K562 (cell line): Measurements from ENCODE around the gene CIB1. TPM values are rescaled to one million over a fixed set of nuclear protein-coding genes. Genes with fewer than 3 reads are reported as not detected.

ENCODE experiments used
- ARNT ChIP-seq, 2 experiments: fragments of 450-650 bp; IDR thresholded peaks; 2 replicates each; pipeline ENCODE4 v1.6.1; 2016; ENCODE audit warnings: mild to moderate bottlenecking in 1 of 2
- ATF3 ChIP-seq, 2 experiments: fragments of 450-650 bp in 1 of 2; sonication (generic) in 1 of 2; formaldehyde crosslinking in 1 of 2; IDR thresholded peaks in 1 of 2; conservative IDR thresholded peaks in 1 of 2; 2 replicates each; pipeline versions ENCODE4 v1.6.1 to v1.8.1; 2016 to 2023; ENCODE audit warnings: mild to moderate bottlenecking in 2 of 2, moderate library complexity in 2 of 2, inconsistent platforms in 1 of 2, missing genetic modification reagents in 1 of 2
- ATF6 ChIP-seq: sonication (generic); formaldehyde crosslinking; IDR thresholded peaks from 2 replicates; pipeline ENCODE4 v1.4.0; 2020; ENCODE audit warnings: mild to moderate bottlenecking, missing genetic modification reagents
- BRD4 ChIP-seq: fragments of 200-600 bp; sonication (generic); IDR thresholded peaks from 2 replicates; pipeline ENCODE4 v1.6.1; 2017; ENCODE audit warnings: inconsistent platforms
- CBX3 ChIP-seq, 2 experiments: IDR thresholded peaks; 1 replicate in 1 of 2; 2 replicates in 1 of 2; pipeline ENCODE4 v1.6.1; 2012; ENCODE audit warnings: inconsistent platforms in 2 of 2, low read length in 2 of 2, borderline replicate concordance in 1 of 2, control low read depth in 1 of 2
- CCNT2 ChIP-seq: IDR thresholded peaks from 2 replicates; pipeline ENCODE4 v1.6.1; 2011; ENCODE audit warnings: borderline replicate concordance, low read depth, mild to moderate bottlenecking, moderate library complexity, mixed read lengths, low read length; ENCODE audit not compliant: insufficient read length; ENCODE audit errors: extremely low read depth
- DIDO1 ChIP-seq: fragments of 450-650 bp; IDR thresholded peaks from 2 replicates; pipeline ENCODE4 v1.6.1; 2016; ENCODE audit warnings: low read depth, missing biosample characterization, missing genetic modification characterization
- DPF2 ChIP-seq: fragments of 450-650 bp; IDR thresholded peaks from 2 replicates; pipeline ENCODE4 v1.6.1; 2016
- ETS2 ChIP-seq: IDR thresholded peaks from 2 replicates; pipeline ENCODE4 v1.6.1; 2016; ENCODE audit warnings: borderline replicate concordance, missing genetic modification characterization, mild to moderate bottlenecking, moderate library complexity, missing compliant biosample characterization; ENCODE audit not compliant: poor library complexity, severe bottlenecking
- FOXJ2 ChIP-seq: fragments of 200-800 bp; sonication (Bioruptor generic); IDR thresholded peaks from 2 replicates; pipeline ENCODE4 v1.6.1; 2016; ENCODE audit warnings: missing genetic modification characterization, missing compliant biosample characterization
- FUS ChIP-seq: fragments of 200-400 bp; formaldehyde crosslinking; optimal IDR thresholded peaks from 2 replicates; pipeline ENCODE3; 2017; ENCODE audit warnings: low read depth, low read length
- HBP1 ChIP-seq: fragments of 450-650 bp; formaldehyde crosslinking; IDR thresholded peaks from 2 replicates; pipeline ENCODE4 v1.4.0; 2022; ENCODE audit warnings: missing genetic modification characterization
- KHSRP ChIP-seq: fragments of 450-650 bp; IDR thresholded peaks from 2 replicates; pipeline ENCODE4 v1.6.1; 2017
- LARP7 ChIP-seq: fragments of 450-650 bp; IDR thresholded peaks from 2 replicates; pipeline ENCODE4 v1.6.1; 2016
- LCOR ChIP-seq: sonication (generic); formaldehyde crosslinking; IDR thresholded peaks from 2 replicates; pipeline ENCODE4 v1.8.0; 2022; ENCODE audit warnings: mild to moderate bottlenecking, missing genetic modification reagents
- MEF2D ChIP-seq: conservative IDR thresholded peaks from 2 replicates; pipeline ENCODE4 v1.6.1; 2016; ENCODE audit warnings: low read depth, missing genetic modification characterization, missing compliant biosample characterization
- MTF1 ChIP-seq: fragments of 250-450 bp; sonication (Bioruptor Pico); IDR thresholded peaks from 2 replicates; pipeline ENCODE4 v1.9.0; 2021; ENCODE audit warnings: moderate library complexity, mild to moderate bottlenecking, inconsistent platforms, borderline replicate concordance
- NCOA4 ChIP-seq: fragments of 450-650 bp; IDR thresholded peaks from 2 replicates; pipeline ENCODE4 v1.6.1; 2018; ENCODE audit warnings: mild to moderate bottlenecking; ENCODE audit not compliant: partially characterized antibody
- NR0B1 ChIP-seq: fragments of 450-650 bp; IDR thresholded peaks from one replicate; pipeline ENCODE4 v1.6.1; 2018; ENCODE audit warnings: mild to moderate bottlenecking, moderate library complexity; ENCODE audit not compliant: partially characterized antibody
- POU5F1 ChIP-seq: fragments of 150-350 bp; IDR thresholded peaks from 2 replicates; pipeline ENCODE4 v1.6.1; 2014; ENCODE audit warnings: borderline replicate concordance, low read length, low read depth, mild to moderate bottlenecking; ENCODE audit not compliant: partially characterized antibody
- TCFL5 ChIP-seq: fragments of 250-450 bp; sonication (Bioruptor Pico); conservative IDR thresholded peaks from 2 replicates; pipeline ENCODE4 v1.6.1; 2021; ENCODE audit warnings: mild to moderate bottlenecking, moderate library complexity, matching md5 sums
- ZNF12 ChIP-seq: sonication (generic); formaldehyde crosslinking; IDR thresholded peaks from 2 replicates; pipeline ENCODE4 v1.4.0; 2020; ENCODE audit warnings: mild to moderate bottlenecking, missing genetic modification reagents
- ZNF217 ChIP-seq: sonication (generic); formaldehyde crosslinking; IDR thresholded peaks from 2 replicates; pipeline ENCODE4 v1.8.0; 2022; ENCODE audit warnings: mild to moderate bottlenecking, missing genetic modification reagents
- polyA plus RNA-seq, 8 experiments: library from polyadenylated mRNA; depleted of rRNA in 4 of 8; stranded (reverse) in 5 of 8; unstranded in 3 of 8; fragments of >200 nt; fragmentation: Nextera tagmentation in 2 of 8; fragmentation: Illumina TruSeq in 1 of 8; extraction: Ambion mirVana in 2 of 8; extraction: Trizol in 1 of 8; gene quantifications; 2 replicates each; pipeline versions ENCODE4 v1.2.1 to v1.2.3, GENCODE V29; 2011 to 2014; ENCODE audit warnings: inconsistent platforms in 1 of 8, missing spikeins in 1 of 8
- total RNA-seq, 7 experiments: library from RNA; depleted of rRNA in 6 of 7; stranded (reverse); fragments of >200 nt in 6 of 7; fragmentation: Illumina TruSeq in 2 of 7; extraction: Trizol in 2 of 7; gene quantifications; 2 replicates each; pipeline versions ENCODE4 v1.2.1 to v1.2.3, GENCODE V29; 2011 to 2021; ENCODE audit warnings: low replicate concordance in 1 of 7

Gene CIB1
- total and polyA plus RNA-seq, 9 of the 15 experiments (the other 6 are each of a cell fraction or from before 2014, with no cell fraction given) = 14.9 to 136 (median 64.5) TPM

GRCh38 chr15:90265271-90266060 lies 31.7 kb upstream of the CIB1 start, which contains the start of gene NGRN (continued):
- no peak for TF ChIP-seq LARP7
- TF ChIP-seq ZNF217 (CRISPR knock-in tag) = no peak
- no peak for TF ChIP-seq POU5F1
- TF ChIP-seq ETS2 = no peak
- TF ChIP-seq ARNT (IDR thresholded peaks at IDR 0.05) = no peak; a peak in 1 of 4 replicates
- no peak for TF ChIP-seq FOXJ2 (tag)
- no peak for TF ChIP-seq NR0B1
- no peak; a peak in 1 of 3 replicates for TF ChIP-seq CBX3 (IDR thresholded peaks at IDR 0.05; ENCODE audit: borderline replicate concordance in 1 of 2, low read length in 2 of 2)
- TF ChIP-seq NCOA4 = no peak
- no peak for TF ChIP-seq MEF2D (tag)
- no peak for TF ChIP-seq ATF3 (IDR thresholded peaks at IDR 0.05)
- TF ChIP-seq ATF3 (CRISPR knock-in tag; conservative IDR thresholded peaks at IDR 0.05) = no peak
- TF ChIP-seq MTF1 = no peak
- TF ChIP-seq ATF6 = no peak; the same call in 1 of the 2 replicates
- no peak for TF ChIP-seq ZNF12 (CRISPR knock-in tag)
- TF ChIP-seq HBP1 (CRISPR knock-in tag) = no peak
- TF ChIP-seq CCNT2 = no peak
- TF ChIP-seq DPF2 = 0 out of 2 replicates have a peak, but pooled peaks have one; percentile 19
- TF ChIP-seq DIDO1 (tag) = peak; percentile 22
- peak; percentile 23 for TF ChIP-seq LCOR (CRISPR knock-in tag)
- TF ChIP-seq KHSRP = no peak
- TF ChIP-seq BRD4 = peak; percentile 79
- TF ChIP-seq FUS = no peak
- TF ChIP-seq TCFL5 = no peak
